Ectodermal cell (in vitro differentiated cells): Measurements from ENCODE around the gene F3. TPM values are rescaled to one million over a fixed set of nuclear protein-coding genes. Genes with fewer than 3 reads are reported as not detected.
A peak's percentile ranks its signal among the peaks of the same experiment; 100 is the strongest.
"Not testable (repeated sequence)": the region's sequence is repeated elsewhere in the genome, so short reads cannot be mapped to it uniquely, and the experiment has no call there.

ENCODE experiments used
- H3K27ac ChIP-seq: 2 replicates; pipeline ENCODE4 v1.7.0; 2013; ENCODE audit warnings: mild to moderate bottlenecking, low read depth, low read length; ENCODE audit not compliant: insufficient read depth, poor library complexity, severe bottlenecking
- H3K27me3 ChIP-seq: 2 replicates; pipeline ENCODE4 v1.7.0; 2013; ENCODE audit warnings: mild to moderate bottlenecking, low read length; ENCODE audit not compliant: insufficient read depth, control insufficient read depth, poor library complexity, severe bottlenecking
- H3K36me3 ChIP-seq: one replicate; pipeline ENCODE4 v1.7.0; 2013; ENCODE audit warnings: low read length; ENCODE audit not compliant: control insufficient read depth, insufficient read depth
- H3K4me1 ChIP-seq: one replicate; pipeline ENCODE4 v1.7.0; 2013; ENCODE audit warnings: low read length; ENCODE audit not compliant: control insufficient read depth, insufficient read depth
- H3K4me3 ChIP-seq: 2 replicates; pipeline ENCODE4 v1.7.0; 2013; ENCODE audit warnings: low read depth, low read length, control low read depth; ENCODE audit not compliant: insufficient read depth
- H3K9me3 ChIP-seq: 2 replicates; pipeline ENCODE4 v1.7.0; 2013; ENCODE audit warnings: mild to moderate bottlenecking, low read length, moderate library complexity; ENCODE audit not compliant: control insufficient read depth
- WGBS, 2 experiments: methylation state at CpG; one replicate each; pipeline ENCODE4 v1.1.7; 2013; ENCODE audit warnings: missing lambda C conversion rate in 2 of 2; 5-methylcytosine and 5-hydroxymethylcytosine counted together
- polyA plus RNA-seq, 4 experiments: library from polyadenylated mRNA; stranded (reverse); fragments of 50-300 nt; gene quantifications; one replicate each; pipeline ENCODE4 v1.2.3, GENCODE V29; 2013

Gene F3
- polyA plus RNA-seq (2013, experiment 1 of 4), result 5.3 TPM
- polyA plus RNA-seq (2013, experiment 2 of 4), result 3.2 TPM
- 4.1 TPM for polyA plus RNA-seq (2013, experiment 3 of 4)
- polyA plus RNA-seq (2013, experiment 4 of 4), result 3.8 TPM

DNA sequence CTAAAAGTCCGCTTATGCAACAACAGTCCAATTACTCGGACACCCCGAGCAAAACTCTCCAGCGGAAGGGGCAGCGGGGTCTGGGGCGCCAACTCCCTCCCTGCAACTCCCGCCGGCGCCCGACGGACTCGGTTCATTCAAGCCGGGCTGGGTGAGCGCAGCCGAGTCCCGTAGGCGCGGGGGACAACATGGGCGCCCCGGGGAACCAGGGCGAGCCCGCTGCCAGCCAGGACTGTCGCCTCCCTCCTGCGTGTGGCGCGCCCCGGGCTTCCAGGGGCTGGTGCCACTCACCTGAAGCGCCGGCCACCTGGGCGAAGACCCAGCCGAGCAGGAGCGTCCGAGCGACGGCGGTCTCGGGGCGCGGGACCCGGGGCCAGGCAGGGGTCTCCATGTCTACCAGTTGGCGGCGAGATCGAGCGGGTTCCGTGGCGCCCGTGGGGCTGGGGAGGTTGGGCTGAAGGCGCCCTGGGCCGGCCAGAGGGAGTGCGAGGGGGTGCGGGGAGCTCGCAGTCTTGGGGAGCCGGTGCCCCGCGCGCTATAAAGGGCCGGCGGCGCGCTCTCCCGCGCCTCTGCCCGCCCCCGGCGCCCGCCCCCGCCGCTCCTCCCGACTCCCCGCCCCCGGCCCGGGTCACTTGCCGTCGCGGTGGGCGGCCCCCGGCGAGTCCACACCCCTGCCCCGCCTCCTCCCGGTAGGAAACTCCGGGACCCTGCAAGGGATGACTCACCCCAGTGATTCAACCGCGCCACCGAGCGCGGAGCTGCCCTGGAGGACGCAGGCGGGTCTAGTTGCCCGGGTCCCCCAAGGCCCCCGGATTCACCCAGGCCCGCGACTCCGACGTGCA lies at the start of gene F3:
F3 (minus strand) TSS at position 514 of the 842 bp plus-strand sequence; CDS start at position 391, 123 bp downstream.
- peaks cover 58% of the 10 kb centered on the region for H3K27me3 ChIP-seq
- H3K9me3 ChIP-seq, result no peaks in the 10 kb centered on the region
- peak within 1 kb of the TSS; percentile 70 for H3K4me3 ChIP-seq
- no peak within 1 kb of the TSS for H3K27ac ChIP-seq
- peaks cover 13% of the 10 kb centered on the region for H3K4me1 ChIP-seq
- no peaks in the 10 kb centered on the region for H3K36me3 ChIP-seq
- 0 to 1% methylated on average over 94 of the region's 94 CpGs for WGBS, 2 experiments

DNA sequence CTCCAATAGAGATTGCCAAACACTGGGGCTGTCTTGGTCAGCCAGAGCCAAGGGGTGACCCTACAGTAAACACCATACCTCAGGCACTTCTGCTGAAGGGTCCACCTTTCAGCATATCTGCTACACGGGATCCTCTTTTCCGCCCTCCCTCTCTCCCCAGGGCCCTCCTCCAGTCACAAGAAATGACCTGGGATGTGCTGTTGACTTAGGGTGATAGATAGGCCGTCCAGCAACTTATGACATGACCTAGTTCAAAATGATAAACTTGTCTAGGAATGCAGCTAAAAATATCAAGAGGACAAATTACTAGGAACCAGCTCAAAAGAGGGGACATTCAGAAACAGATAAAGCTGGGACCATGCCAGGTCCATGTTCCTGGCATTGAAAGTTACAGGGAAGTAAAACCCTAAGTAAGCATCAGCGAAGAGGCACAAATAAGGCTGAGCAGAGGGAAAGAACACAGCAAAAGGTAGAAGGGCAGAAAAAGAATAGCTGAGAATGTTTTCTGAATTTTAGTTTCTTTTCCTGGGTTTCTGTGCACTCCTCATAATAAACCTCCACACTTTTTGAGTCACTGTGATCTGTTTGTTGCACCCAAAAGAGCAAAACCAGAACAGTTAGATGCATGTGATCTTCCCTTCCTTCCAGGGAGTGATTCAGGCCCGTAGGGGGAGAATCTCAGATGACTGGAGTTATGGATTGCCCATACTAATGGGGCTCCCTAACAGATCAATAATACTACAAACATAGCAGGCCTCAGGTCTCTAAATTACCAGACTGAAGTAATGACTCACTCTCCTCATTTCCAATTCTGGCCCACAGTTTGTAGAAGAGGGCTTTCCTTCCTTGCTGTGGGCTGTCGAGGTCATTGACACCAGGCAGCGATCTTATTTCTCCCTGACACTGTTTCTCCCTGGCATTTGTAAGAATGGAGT lies 48.9 kb upstream of the F3 start:
- Histone ChIP-seq H3K27me3 (no peaks in the 10 kb centered on the region), H3K27ac (no peak overlapping the region), H3K4me3 (no peak overlapping the region), H3K9me3 (no peaks in the 10 kb centered on the region), H3K36me3 (no peaks in the 10 kb centered on the region), H3K4me1 (peaks cover 23% of the 10 kb centered on the region)
- WGBS, 2 experiments, result 89 to 93% methylated on average over 6 to 7 of the region's 7 CpGs

DNA sequence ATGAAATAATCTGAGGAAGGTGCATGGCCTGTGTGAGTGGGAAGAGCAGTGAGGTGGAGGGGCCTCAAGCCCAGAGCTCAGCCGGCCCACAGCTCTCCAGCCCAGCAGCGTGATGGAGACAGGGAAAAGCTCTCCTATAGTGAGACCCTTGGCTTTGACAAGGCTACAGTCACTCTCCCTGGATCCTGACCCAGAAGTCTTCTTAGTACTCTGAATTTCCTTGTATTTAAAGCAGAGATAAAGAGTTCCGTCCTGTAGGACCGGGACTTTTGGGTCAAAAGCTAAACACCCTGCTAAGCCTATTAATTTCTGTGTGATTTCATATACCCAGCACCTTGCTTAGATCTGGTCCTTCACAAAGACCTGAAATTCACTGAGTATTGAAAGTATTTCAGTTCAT lies 48.2 kb upstream of the F3 start:
- Histone ChIP-seq H3K4me1 (peaks cover 23% of the 10 kb centered on the region), H3K36me3 (no peaks in the 10 kb centered on the region), H3K4me3 (no peak overlapping the region), H3K27me3 (no peaks in the 10 kb centered on the region), H3K27ac (no peak overlapping the region), H3K9me3 (no peaks in the 10 kb centered on the region)
- 91 to 96% methylated on average over 4 of the region's 4 CpGs for WGBS, 2 experiments

DNA sequence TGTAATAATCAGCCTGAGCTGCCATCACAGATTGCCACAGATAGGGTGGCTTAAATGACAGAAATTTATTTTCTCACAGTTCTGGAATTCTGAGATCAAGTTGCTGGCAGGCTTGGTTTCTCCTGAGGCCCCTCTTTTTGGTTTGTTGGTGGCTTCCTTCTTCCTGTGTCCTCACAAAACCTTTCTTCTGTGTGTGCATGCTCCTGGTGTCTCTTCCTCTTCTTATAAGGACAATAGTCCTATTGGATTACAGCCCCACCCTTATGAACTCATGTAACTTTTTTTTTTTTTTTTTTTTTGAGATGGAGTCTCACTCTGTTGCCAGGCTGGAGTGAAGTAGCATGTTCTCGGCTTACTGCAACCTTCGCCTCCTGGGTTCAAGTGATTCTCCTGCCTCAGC lies 41.0 kb upstream of the F3 start:
- 86 to 97% methylated on average over 2 of the region's 2 CpGs for WGBS, 2 experiments
- Histone ChIP-seq H3K9me3 (peaks cover 2% of the 10 kb centered on the region), H3K4me1 (peaks cover 8% of the 10 kb centered on the region), H3K4me3 (no peak overlapping the region), H3K36me3 (no peaks in the 10 kb centered on the region), H3K27me3 (no peaks in the 10 kb centered on the region), H3K27ac (no peak overlapping the region)

DNA sequence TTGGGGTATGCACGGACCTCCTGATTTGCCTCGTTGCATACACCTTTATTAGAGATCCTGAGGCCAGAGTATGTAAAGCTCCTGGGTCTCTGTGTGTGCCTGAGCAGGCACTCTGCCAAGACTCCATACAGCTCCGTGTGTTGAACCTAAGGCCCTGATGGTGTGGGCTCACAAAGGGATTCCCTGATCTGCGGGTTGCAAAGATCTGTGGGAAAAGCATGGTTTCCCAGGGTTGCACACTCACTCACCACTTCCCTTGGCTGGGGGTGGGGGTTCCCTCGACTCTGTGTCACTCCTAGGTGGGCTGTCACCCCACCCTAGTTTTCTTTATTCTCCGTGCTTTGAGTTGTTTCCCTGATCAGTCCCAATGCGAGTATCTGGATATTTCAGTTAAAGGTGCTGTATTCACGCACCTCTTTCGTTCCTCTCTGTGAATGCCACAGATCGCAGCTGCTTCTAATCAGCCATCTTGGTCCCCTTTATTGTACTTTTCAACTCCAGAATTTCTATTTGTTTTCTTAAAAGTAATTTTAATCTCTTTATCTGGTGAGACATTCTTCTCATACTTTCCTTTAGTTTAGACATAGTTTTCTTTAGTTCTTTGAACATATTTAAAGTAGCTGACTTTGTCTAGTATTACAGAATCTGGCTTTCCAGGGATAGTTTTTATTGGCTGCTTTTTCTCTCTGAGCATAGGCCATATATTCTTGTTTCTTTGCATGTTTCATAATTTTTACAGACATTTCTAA lies 39.0 kb upstream of the F3 start:
- peaks cover 2% of the 10 kb centered on the region for H3K9me3 ChIP-seq
- no peaks in the 10 kb centered on the region for H3K36me3 ChIP-seq
- 92 to 94% methylated on average over 10 of the region's 10 CpGs for WGBS, 2 experiments
- no peaks in the 10 kb centered on the region for H3K27me3 ChIP-seq
- peaks cover 8% of the 10 kb centered on the region for H3K4me1 ChIP-seq
- no peak overlapping the region for H3K27ac ChIP-seq
- H3K4me3 ChIP-seq, result no peak overlapping the region

DNA sequence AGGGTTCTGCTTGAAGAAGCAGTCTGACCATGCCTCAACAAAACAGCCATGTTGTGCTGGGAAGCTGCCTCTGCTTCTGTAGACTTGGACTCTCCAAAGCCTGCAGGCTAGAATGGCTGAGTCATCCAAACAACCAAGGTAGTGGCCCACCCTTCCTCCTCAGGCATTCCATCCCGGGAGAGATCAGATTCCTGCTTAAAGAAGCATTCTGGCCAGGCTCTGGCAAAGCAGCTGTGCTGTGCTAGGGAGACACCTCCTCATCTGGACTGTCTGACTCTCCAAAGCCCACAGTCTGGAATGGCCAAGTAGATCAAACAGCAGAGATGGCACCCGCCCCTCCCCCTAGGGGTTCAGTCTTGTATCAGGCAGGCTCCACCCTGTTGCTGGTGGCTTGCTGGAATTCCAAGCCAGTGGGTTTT lies 38.3 kb upstream of the F3 start:
- Histone ChIP-seq H3K27me3 (no peaks in the 10 kb centered on the region), H3K9me3 (peaks cover 2% of the 10 kb centered on the region), H3K4me1 (peaks cover 8% of the 10 kb centered on the region), H3K36me3 (no peaks in the 10 kb centered on the region), H3K27ac (no peak overlapping the region), H3K4me3 (no peak overlapping the region)
- WGBS, 2 experiments, result 66 to 70% methylated on average over 2 of the region's 2 CpGs

DNA sequence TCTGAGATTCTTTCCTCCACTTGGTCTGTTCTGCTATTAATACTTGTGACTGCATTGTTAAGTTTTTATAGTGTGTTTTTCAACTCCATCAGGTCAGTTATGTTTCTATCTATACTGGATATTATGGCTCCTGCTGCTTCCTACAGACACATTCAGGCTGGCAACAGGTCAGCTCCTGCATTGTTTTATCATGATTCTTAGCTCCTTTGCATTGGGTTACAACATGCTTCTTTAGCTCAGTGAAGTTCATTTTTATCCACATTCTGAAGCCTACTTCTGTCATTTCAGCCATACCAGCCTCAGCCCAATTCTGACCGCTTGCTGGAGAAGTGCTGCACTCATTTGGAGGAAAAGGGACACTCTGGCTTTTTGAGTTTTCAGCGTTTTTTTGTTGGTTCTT lies 37.3 kb upstream of the F3 start:
- 96 to 97% methylated on average over 2 of the region's 2 CpGs for WGBS, 2 experiments

DNA sequence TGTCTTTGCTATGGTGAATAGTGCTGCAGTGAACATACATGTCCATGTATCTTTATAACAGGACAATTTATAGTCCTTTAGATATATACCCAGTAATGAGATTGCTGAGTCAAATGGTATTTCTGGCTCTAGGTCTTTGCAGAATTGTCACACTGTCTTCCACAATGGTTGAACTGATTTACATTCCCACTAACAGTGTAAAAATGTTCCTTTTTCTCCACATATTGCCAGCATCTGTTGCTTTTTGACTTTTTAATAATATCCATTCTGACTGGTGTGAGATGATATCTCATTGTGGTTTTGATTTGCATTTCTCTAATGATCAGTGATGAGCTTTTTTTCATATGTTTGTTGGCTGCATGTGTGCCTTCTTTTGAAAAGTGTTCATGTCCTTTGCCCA lies 32.4 kb upstream of the F3 start:
- H3K36me3 ChIP-seq, H3K9me3 ChIP-seq, H3K4me3 ChIP-seq, H3K4me1 ChIP-seq, H3K27ac ChIP-seq, H3K27me3 ChIP-seq: not testable (repeated sequence)

More for the DNA sequence above, 37.3 kb upstream of the F3 start:
- Histone ChIP-seq H3K9me3 (peaks cover 2% of the 10 kb centered on the region), H3K4me1 (peaks cover 8% of the 10 kb centered on the region), H3K27ac (no peak overlapping the region), H3K36me3 (no peaks in the 10 kb centered on the region), H3K27me3 (no peaks in the 10 kb centered on the region), H3K4me3 (no peak overlapping the region)

DNA sequence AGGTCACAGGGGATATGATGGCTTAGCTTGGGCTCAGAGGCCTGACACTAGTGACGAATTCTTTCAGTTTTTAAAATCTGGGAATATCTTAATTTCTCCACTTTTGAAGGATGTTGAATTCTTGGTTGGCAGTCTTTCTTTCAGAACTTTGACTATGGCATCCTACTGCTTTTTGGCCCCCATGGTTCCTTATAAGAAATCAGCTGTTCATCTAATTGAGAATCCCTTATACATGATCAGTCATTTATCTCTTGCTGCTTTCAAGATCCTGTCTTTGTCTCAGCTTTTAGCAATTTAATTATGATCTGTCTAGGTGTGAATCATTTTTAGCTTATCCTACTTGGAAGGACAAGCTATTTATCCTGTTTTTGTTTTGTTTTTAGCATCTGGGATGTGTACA lies 31.2 kb upstream of the F3 start:
- no peak overlapping the region for H3K4me3 ChIP-seq
- no peak overlapping the region for H3K27ac ChIP-seq
- no peaks in the 10 kb centered on the region for H3K36me3 ChIP-seq
- H3K27me3 ChIP-seq, result no peaks in the 10 kb centered on the region
- no peaks in the 10 kb centered on the region for H3K4me1 ChIP-seq
- H3K9me3 ChIP-seq, result no peaks in the 10 kb centered on the region
- 85 to 90% methylated on average over 1 of the region's 1 CpG for WGBS, 2 experiments
